Measurements from ENCODE around the gene PCDHGB1.
"Not testable (repeated sequence)": the region's sequence is repeated elsewhere in the genome, so short reads cannot be mapped to it uniquely, and the experiment has no call there.

DNA sequence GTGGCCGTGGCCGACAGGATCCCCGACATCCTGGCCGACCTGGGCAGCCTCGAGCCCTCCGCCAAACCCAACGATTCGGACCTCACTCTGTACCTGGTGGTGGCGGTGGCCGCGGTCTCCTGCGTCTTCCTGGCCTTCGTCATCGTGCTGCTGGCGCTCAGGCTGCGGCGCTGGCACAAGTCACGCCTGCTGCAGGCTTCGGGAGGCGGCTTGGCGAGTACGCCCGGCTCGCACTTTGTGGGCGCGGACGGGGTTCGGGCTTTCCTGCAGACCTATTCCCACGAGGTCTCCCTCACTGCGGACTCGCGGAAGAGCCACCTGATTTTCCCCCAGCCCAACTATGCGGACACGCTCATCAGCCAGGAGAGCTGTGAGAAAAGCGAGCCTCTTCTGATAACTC is 3.9 kb upstream of the PCDHGB1 start:
- TF ChIP-seq, protein P1, sequence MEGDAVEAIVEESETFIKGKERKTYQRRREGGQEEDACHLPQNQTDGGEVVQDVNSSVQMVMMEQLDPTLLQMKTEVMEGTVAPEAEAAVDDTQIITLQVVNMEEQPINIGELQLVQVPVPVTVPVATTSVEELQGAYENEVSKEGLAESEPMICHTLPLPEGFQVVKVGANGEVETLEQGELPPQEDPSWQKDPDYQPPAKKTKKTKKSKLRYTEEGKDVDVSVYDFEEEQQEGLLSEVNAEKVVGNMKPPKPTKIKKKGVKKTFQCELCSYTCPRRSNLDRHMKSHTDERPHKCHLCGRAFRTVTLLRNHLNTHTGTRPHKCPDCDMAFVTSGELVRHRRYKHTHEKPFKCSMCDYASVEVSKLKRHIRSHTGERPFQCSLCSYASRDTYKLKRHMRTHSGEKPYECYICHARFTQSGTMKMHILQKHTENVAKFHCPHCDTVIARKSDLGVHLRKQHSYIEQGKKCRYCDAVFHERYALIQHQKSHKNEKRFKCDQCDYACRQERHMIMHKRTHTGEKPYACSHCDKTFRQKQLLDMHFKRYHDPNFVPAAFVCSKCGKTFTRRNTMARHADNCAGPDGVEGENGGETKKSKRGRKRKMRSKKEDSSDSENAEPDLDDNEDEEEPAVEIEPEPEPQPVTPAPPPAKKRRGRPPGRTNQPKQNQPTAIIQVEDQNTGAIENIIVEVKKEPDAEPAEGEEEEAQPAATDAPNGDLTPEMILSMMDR (conservative IDR thresholded peaks at IDR 0.05; ENCODE audit: low read length), result not testable (repeated sequence)
- TF ChIP-seq EZH2phosphoT487 (IDR thresholded peaks at IDR 0.05; ENCODE audit: borderline replicate concordance, low read depth, low read length), result not testable (repeated sequence)

Measured in OCI-LY7 (cell line).